Measurements from ENCODE around the gene PBX3. TPM values are rescaled to one million over a fixed set of nuclear protein-coding genes. Genes with fewer than 3 reads are reported as not detected.

Gene PBX3
- total RNA-seq, 1 experiment from 2014 or later, result 27.2 TPM

Other genes with a start within 250 kb of the PBX3 start
- gene MAPKAP1, start 40.2 kb upstream of the PBX3 start, total RNA-seq (2014; rRNA removed; shearing (Covaris generic)), result 70.6 and 79.9 TPM in 2 replicates

Measured in HT-29 (cell line).